Vagina (tissue), 2 donors: Measurements from ENCODE around the gene METTL24. TPM values are rescaled to one million over a fixed set of nuclear protein-coding genes. Genes with fewer than 3 reads are reported as not detected.

Experiments used
- DNase-seq, 2 donors: peaks; one replicate each; pipeline ENCODE4 v3.0.0-alpha.2; 2017; ENCODE audit errors: extremely low spot score in 2 of 2
- H3K27ac ChIP-seq: fragments of 200-600 bp; sonication (generic); one replicate; pipeline ENCODE4 v1.5.1; 2019
- H3K27me3 ChIP-seq: fragments of 200-600 bp; sonication (generic); one replicate; pipeline ENCODE4 v1.5.1; 2019
- H3K36me3 ChIP-seq, 2 donors: fragments of 200-600 bp; sonication (generic); one replicate each; pipeline ENCODE4 v1.5.1; 2017 to 2019
- H3K4me1 ChIP-seq: fragments of 200-600 bp; sonication (generic); one replicate; pipeline ENCODE4 v1.5.1; 2019
- H3K4me3 ChIP-seq, 2 donors: fragments of 200-600 bp; sonication (generic); 1 replicate in 1 of 2; 2 replicates in 1 of 2; pipeline ENCODE4 v1.5.1; 2016 to 2019
- H3K9me3 ChIP-seq: fragments of 200-600 bp; sonication (generic); one replicate; pipeline ENCODE4 v1.5.1; 2019
- CTCF ChIP-seq, 3 experiments: fragments of 450-650 bp in 2 of 3; fragments of 200-600 bp in 1 of 3; sonication (generic) in 1 of 3; IDR thresholded peaks; one replicate each; pipeline ENCODE4 v1.5.1; 2017 to 2019; ENCODE audit warnings: antibody characterized with exemption in 3 of 3, mild to moderate bottlenecking in 2 of 3, moderate library complexity in 2 of 3
- POLR2A ChIP-seq, 2 donors: fragments of 450-650 bp; IDR thresholded peaks; one replicate each; pipeline ENCODE4 v1.6.1; 2017; ENCODE audit warnings: antibody characterized with exemption in 2 of 2, mild to moderate bottlenecking in 2 of 2, moderate library complexity in 2 of 2
- POLR2AphosphoS5 ChIP-seq, 2 donors: sonication (generic); formaldehyde crosslinking; IDR thresholded peaks; one replicate each; pipeline ENCODE4 v1.9.0; 2017; ENCODE audit warnings: antibody characterized with exemption in 2 of 2, mild to moderate bottlenecking in 2 of 2, low read depth in 1 of 2; ENCODE audit not compliant: insufficient read depth in 1 of 2
- intact Hi-C: fragments of 100-400 bp; cut with DNase I; formaldehyde crosslinking; loops from one replicate; pipeline ENCODE4 v1.15.1; 2023
- total RNA-seq: library from RNA; depleted of rRNA; stranded (reverse); fragments of >200 nt; gene quantifications from one replicate; pipeline ENCODE4 v1.2.3, GENCODE V29; 2016

METTL24 gene
- total RNA-seq, 1 donor from 2014 or later: 6.6 TPM

GRCh38 chr6:110329714-110330436 lies 28.3 kb downstream of the METTL24 start:
- H3K4me1 ChIP-seq: peaks cover 53% of the 10 kb centered on the region
- H3K4me3 ChIP-seq: peak overlapping the region; percentile 29 to 39
- TF ChIP-seq POLR2AphosphoS5 (IDR thresholded peaks at IDR 0.05; ENCODE audit: insufficient read depth in 1 of 2, low read depth in 1 of 2) (no peak), POLR2A (IDR thresholded peaks at IDR 0.05) (no peak), CTCF (IDR thresholded peaks at IDR 0.05) (no peak)
- intact Hi-C loops: loop anchor here (5.0 kb wide), 1 partner anchor 1418 kb away; no protein-coding TSS in a partner anchor
- no peaks in the 10 kb centered on the region for H3K9me3 ChIP-seq
- DNase-seq: no peak
- H3K27me3 ChIP-seq: no peaks in the 10 kb centered on the region
- H3K36me3 ChIP-seq: no peaks in the 10 kb centered on the region
- H3K27ac ChIP-seq: peak overlapping the region; percentile 69

GRCh38 chr6:110329348-110329713 lies 28.8 kb downstream of the METTL24 start:
- intact Hi-C loops: no loop called here
- no peak for DNase-seq
- peak overlapping the region; percentile 29 to 39 for H3K4me3 ChIP-seq
- H3K9me3 ChIP-seq: no peaks in the 10 kb centered on the region
- H3K27ac ChIP-seq: peak overlapping the region; percentile 69
- H3K27me3 ChIP-seq: no peaks in the 10 kb centered on the region
- H3K4me1 ChIP-seq: peaks cover 59% of the 10 kb centered on the region
- no peaks in the 10 kb centered on the region for H3K36me3 ChIP-seq
- TF ChIP-seq POLR2AphosphoS5 (IDR thresholded peaks at IDR 0.05; ENCODE audit: insufficient read depth in 1 of 2, low read depth in 1 of 2) (peak in 1 of 2 donors; percentile 14), POLR2A (IDR thresholded peaks at IDR 0.05) (no peak), CTCF (IDR thresholded peaks at IDR 0.05) (no peak)

- TF ChIP-seq CTCF (IDR thresholded peaks at IDR 0.05) (no peak), POLR2A (IDR thresholded peaks at IDR 0.05) (no peak), POLR2AphosphoS5 (IDR thresholded peaks at IDR 0.05; ENCODE audit: insufficient read depth in 1 of 2, low read depth in 1 of 2) (no peak)
- no peaks in the 10 kb centered on the region for H3K36me3 ChIP-seq
- H3K4me3 ChIP-seq: no peak overlapping the region
- no peaks in the 10 kb centered on the region for H3K9me3 ChIP-seq
- intact Hi-C loops: no loop called here
- peak overlapping the region; percentile 69 for H3K27ac ChIP-seq
- no peaks in the 10 kb centered on the region for H3K27me3 ChIP-seq
- peaks cover 69% of the 10 kb centered on the region for H3K4me1 ChIP-seq
- DNase-seq: no peak
Observed at GRCh38 chr6:110328259-110328658, 29.9 kb downstream of the METTL24 start.

GRCh38 chr6:110327391-110327790 lies 30.8 kb downstream of the METTL24 start:
- Histone ChIP-seq H3K27me3 (no peaks in the 10 kb centered on the region), H3K4me1 (peaks cover 70% of the 10 kb centered on the region), H3K27ac (peak overlapping the region; percentile 69), H3K9me3 (no peaks in the 10 kb centered on the region), H3K36me3 (no peaks in the 10 kb centered on the region), H3K4me3 (no peak overlapping the region)
- no peak for DNase-seq
- intact Hi-C loops: no loop called here
- TF ChIP-seq POLR2A (IDR thresholded peaks at IDR 0.05) (no peak), CTCF (IDR thresholded peaks at IDR 0.05) (no peak), POLR2AphosphoS5 (IDR thresholded peaks at IDR 0.05; ENCODE audit: insufficient read depth in 1 of 2, low read depth in 1 of 2) (no peak)

- TF ChIP-seq CTCF (IDR thresholded peaks at IDR 0.05) (no peak), POLR2AphosphoS5 (IDR thresholded peaks at IDR 0.05; ENCODE audit: insufficient read depth in 1 of 2, low read depth in 1 of 2) (no peak), POLR2A (IDR thresholded peaks at IDR 0.05) (no peak)
- Histone ChIP-seq H3K27ac (peak overlapping the region; percentile 46), H3K4me3 (no peak overlapping the region), H3K9me3 (no peaks in the 10 kb centered on the region), H3K4me1 (peaks cover 70% of the 10 kb centered on the region), H3K27me3 (no peaks in the 10 kb centered on the region), H3K36me3 (no peaks in the 10 kb centered on the region)
- intact Hi-C loops: no loop called here
- DNase-seq: no peak
Observed at GRCh38 chr6:110326609-110327008, 31.5 kb downstream of the METTL24 start.
